Skin epidermis (tissue), 12 donors: ENCODE data around the gene PRTG.
A peak's percentile ranks its signal among the peaks of the same experiment; 100 is the strongest.
"Not testable (repeated sequence)": the region's sequence is repeated elsewhere in the genome, so short reads cannot be mapped to it uniquely, and the experiment has no call there.

Experiments
- H3K27ac ChIP-seq, 21 experiments: fragments of 200-600 bp; sonication (generic) in 11 of 21; one replicate each; pipeline ENCODE4 v1.5.0; 2020; ENCODE audit warnings: mild to moderate bottlenecking in 3 of 21, inconsistent platforms in 2 of 21, moderate library complexity in 2 of 21
- H3K4me3 ChIP-seq, 7 experiments: fragments of 200-600 bp; sonication (generic) in 2 of 7; one replicate each; pipeline ENCODE4 v1.5.0; 2020; ENCODE audit warnings: inconsistent platforms in 2 of 7, mild to moderate bottlenecking in 2 of 7, moderate library complexity in 1 of 7

Gene PRTG, protein sequence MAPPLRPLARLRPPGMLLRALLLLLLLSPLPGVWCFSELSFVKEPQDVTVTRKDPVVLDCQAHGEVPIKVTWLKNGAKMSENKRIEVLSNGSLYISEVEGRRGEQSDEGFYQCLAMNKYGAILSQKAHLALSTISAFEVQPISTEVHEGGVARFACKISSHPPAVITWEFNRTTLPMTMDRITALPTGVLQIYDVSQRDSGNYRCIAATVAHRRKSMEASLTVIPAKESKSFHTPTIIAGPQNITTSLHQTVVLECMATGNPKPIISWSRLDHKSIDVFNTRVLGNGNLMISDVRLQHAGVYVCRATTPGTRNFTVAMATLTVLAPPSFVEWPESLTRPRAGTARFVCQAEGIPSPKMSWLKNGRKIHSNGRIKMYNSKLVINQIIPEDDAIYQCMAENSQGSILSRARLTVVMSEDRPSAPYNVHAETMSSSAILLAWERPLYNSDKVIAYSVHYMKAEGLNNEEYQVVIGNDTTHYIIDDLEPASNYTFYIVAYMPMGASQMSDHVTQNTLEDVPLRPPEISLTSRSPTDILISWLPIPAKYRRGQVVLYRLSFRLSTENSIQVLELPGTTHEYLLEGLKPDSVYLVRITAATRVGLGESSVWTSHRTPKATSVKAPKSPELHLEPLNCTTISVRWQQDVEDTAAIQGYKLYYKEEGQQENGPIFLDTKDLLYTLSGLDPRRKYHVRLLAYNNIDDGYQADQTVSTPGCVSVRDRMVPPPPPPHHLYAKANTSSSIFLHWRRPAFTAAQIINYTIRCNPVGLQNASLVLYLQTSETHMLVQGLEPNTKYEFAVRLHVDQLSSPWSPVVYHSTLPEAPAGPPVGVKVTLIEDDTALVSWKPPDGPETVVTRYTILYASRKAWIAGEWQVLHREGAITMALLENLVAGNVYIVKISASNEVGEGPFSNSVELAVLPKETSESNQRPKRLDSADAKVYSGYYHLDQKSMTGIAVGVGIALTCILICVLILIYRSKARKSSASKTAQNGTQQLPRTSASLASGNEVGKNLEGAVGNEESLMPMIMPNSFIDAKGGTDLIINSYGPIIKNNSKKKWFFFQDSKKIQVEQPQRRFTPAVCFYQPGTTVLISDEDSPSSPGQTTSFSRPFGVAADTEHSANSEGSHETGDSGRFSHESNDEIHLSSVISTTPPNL

DNA sequence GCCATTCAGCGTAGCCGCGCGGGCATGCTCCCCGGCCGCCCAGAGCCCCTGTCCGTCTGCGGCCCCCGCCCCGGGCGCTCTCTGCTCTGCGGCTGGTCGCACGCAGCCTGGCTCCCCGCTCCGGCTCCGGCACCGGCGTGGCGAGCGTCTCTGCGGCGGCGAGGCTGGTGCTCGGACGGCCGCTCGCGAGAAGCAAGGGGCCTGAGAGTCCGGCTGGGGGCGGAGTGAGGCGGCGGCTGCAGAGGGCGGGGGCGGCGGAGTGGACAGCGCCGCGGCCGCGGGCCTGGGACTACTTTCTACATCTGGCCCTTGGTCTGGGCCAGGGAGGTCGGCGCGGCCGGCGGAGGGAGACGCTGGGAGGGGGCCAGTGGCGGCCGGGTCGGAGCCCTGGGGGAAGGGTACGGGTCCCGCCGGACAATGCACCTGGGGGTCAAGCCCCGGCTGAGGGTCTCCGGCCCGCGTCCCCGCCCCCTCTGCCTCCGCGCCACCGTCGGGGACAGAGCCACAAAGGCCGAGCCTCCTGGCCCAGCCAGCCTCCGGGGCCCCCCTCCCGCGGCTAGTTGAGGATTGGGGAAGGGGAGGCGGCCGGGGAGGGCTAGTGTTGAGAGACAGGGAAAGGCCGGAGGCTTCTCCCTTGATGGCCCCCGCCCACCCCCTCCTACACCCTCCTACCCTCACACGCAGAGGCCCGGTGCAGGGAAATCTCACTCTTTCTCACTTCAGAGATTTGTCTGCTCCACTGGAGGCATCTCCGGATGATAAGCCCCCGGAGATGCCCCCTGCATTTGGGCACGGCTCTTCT lies at the start of gene PRTG:
PRTG (minus strand) TSS at position 226 of the 802 bp plus-strand sequence; CDS start at position 5, 221 bp downstream.
- Histone ChIP-seq H3K4me3 (peak within 1 kb of the TSS; percentile 36 to 67 (median 56)), H3K27ac (peak within 1 kb of the TSS in 11 of 21 experiments; percentile 3 to 66 (median 36))

DNA sequence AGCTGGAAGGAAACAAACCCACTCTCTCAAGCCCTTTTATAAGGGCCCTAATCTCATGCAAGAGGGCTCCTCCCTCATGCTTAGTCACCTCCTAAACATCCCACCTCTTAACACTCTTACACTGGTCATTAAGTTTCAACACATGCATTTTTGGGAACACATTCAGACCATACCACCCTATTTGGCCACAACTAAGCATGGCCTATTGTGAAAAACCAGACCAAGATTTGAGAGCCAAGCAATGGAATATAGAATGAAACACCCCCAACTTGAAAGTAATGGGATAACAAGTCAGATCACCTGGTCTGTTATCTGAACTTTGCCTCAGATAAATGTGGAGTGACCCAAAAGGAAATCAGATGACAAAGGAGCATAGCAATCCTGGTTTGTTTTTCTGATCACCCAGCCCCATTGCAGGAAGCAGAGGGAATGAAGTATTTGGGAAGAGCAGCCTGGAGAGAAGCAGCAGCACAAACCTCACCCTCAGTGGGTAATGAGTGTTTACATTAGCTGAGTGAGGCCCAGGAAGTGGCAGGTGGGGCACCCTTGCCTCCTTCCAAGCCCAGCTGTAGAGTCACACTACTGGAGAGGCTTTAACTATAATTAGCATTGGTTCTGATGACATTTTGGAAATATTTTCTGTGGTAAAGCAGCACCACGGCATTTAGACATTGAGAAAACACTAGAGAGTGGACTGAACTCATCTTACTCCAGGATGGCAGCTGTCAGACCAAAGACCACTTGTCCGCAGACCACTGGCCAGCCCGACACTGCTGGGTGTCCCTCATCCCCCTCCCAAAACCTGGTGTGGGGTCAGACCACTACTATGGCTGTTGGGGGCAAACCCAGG lies 48.8 kb upstream of the PRTG start:
- Histone ChIP-seq H3K4me3 (no peak overlapping the region), H3K27ac (no peak overlapping the region)

DNA sequence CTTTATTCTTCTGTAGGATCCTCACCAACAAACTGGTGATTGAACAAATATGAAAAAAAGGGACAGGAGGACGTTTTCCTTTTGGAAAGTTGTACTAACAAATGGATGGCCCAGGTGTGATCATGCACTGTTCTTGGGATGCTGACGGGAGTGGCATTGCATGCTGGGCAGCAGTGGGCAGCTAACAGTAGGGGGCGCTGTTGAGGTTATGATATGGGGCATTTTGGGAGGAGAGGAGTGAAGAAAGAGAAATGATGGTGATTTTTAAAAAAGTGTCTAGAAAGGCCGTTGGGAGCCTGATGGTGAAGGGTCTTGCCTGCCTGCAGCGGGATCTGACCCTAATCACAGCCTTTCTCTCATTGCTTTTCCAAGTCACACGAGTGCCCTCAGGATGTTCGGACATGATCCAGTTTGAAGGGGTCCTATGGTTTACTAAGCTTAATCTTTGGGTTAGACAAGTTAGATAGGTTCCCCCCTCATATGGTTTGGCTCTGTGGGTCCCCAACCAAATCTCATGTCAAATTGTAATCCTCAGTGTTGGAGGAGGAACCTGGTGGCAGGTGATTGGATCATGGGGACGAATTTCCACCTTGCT lies 46.2 kb upstream of the PRTG start:
- Histone ChIP-seq H3K27ac (no peak overlapping the region), H3K4me3 (no peak overlapping the region)

DNA sequence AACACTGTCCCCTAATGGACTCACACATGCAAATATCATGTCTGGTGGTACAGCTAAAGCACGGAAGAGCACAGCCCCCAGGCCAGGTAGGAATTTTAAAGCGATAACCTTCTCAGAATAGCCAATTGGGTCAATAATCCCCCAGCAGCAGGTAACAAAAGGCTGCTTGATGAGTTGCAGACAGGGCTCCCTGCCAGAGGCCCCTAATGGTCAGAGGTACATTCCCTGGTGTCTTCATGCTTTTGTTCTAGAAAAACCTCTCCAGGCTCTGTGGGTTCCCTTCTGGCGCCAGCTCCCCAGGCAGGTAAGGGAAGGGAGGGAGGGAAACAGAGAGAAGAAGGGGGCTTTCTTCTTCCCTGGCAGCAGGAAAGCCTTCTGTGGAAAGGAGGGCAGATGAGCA lies 43.4 kb upstream of the PRTG start:
- no peak overlapping the region for H3K4me3 ChIP-seq

DNA sequence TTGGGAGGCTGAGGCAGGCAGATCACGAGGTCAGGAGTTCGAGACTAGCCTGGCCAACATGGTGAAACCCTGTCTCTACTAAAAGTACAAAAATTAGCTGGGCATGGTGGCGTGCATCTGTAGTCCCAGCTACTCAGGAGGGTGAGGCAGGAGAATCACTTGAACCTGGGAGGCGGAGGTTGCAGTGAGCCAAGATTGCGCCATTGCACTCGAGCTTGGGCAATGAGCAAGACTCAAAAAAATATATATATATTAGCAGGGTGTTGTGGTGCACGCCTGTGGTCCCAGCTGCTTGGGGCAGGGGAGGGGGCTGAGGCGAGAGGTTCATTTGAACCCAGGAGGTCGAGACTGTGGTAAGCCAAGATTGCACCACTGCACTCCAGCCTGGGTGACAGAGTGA lies 42.6 kb upstream of the PRTG start:
- H3K27ac ChIP-seq: not testable (repeated sequence)

More for the DNA sequence above, 43.4 kb upstream of the PRTG start:
- H3K27ac ChIP-seq: no peak overlapping the region

DNA sequence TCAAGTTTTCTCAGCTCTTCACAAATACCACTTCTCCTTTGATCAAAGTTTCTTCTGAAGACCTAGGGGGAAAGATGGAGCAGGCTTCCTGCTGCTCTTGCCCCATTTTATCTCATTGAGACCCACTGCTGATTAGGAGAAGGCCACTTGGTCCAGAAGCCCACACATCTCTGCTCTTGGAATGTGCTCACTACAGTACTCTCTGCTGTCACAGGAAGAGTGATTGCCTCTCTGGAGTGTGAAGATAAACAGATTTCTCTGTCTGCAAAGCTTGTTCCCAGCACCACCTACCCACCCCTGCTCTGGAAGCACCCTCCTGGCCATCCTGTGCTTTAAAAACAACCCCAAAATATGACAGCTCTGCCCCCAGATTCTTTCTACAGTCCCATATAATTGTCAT lies 41.3 kb upstream of the PRTG start:
- H3K4me3 ChIP-seq: no peak overlapping the region
- no peak overlapping the region for H3K27ac ChIP-seq

More for the DNA sequence above, 42.6 kb upstream of the PRTG start:
- H3K4me3 ChIP-seq: not testable (repeated sequence)

DNA sequence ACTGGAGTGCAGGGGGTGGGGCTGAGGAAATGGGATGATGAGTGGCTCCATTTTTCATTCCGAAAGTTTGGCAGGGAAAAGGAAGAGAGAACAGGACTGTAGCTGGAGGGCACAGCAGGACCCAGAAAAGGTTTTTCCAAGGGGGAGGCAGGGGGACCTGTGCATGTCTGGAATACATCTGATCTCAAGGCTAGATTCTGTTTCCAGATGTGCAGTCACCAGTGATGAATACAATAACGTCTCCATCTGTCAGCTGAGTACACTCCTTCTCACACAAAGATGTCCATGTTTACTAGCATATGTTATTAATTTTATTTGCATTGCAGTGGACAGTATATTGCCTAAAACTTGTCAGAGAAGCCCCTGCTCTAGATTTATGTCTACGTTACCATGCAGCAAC lies 39.9 kb upstream of the PRTG start:
- Histone ChIP-seq H3K4me3 (no peak overlapping the region), H3K27ac (no peak overlapping the region)

DNA sequence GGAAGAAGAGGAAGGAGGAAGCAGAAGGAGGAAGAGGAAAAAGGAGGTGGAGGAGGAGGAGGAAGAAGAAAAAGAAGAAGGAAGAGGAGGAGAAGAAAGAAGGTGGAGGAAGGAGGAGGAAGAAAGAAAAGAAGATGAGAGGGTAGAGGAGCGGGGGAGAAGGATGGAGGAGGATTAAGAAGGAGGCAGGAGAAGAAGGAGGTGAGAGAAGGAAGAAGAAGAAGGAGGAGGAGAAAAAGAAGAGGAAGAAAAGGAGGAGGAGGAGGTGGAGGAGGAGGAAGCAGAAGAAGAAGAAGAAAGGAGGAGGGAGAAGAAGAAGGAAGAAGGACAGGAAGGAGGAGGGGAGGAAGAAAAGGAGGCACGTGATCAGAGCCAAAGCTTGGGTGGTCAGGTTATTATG lies 37.3 kb upstream of the PRTG start:
- no peak overlapping the region for H3K27ac ChIP-seq
- H3K4me3 ChIP-seq: no peak overlapping the region

DNA sequence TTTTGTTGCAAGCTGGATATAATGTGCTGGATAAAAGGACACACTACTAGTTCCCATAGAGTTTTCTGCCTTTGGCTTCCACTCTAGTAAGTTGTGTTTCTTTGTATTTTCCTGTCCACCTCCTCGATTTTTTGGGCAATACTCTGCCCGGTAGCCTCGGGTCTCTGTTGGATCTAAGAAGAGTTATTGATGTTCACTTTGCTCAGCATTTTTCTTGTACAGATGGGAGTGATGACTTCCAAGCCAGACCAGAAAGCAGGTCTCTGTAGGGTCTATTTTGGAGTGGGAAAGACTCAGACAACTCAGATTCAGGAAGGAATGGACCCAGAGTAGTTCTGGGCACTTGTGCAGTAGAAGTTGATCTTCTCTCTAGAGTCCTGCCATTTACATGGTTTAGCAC lies 36.0 kb upstream of the PRTG start:
- Histone ChIP-seq H3K4me3 (no peak overlapping the region), H3K27ac (no peak overlapping the region)

DNA sequence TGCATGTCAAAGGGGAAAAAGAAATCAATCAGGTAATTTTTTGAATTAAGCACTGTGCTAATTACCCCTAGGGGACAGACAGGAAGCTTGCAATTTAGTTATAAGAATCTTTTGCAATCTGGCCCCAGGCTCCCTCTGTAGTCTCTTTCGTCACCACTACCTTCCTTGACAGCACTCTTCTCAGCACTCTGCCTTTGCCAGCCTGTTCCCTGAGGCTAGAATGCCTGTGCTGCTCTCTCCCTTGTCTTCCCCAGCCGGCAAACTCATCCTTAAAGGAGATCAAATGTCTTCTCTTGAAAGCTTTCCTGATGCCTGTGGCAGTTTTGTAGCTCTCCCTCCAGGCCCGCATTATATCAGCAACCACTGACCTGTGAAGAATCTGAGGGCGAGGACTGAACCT lies 32.4 kb upstream of the PRTG start:
- Histone ChIP-seq H3K4me3 (no peak overlapping the region), H3K27ac (no peak overlapping the region)

DNA sequence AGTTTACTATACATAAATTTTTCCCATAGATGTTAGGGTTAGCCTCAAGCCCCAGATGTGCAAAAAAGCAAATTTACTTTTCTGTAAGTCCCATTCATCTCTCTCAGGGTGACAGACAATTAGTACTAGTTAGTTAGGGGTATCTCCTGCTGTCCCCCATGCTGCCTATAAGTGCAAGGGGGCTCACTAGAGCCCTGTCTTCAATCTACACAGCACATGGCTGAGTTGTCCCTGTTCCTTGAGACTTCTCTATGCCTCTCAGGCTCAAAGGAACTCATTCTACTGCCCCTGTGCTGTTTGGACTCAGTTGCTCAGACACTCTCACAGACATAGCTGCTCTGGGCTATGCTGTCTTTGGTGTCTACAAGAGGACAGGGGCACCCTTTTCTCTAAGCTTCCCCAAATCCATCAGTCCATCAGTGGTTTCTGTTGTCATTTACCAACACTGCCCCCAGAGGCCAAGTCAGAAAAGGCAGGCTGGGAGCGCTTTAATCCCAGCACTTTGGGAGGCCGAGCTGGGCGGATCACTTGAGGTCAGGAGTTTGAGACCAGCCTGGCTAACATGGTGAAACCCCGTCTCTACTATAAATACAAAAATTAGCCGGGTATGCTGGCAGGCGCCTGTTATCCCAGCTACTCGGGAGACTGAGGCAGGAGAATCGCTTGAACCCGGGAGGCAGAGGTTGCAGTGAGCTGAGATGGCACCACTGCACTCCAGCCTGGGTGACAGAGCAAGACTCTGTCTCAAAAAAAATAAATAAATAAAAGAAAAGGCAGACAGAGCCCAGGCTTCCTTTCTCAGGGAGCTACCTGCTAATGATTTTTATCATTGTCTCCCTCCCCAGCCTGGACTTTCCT lies 31.4 kb upstream of the PRTG start:
- Histone ChIP-seq H3K4me3 (no peak overlapping the region), H3K27ac (no peak overlapping the region)

DNA sequence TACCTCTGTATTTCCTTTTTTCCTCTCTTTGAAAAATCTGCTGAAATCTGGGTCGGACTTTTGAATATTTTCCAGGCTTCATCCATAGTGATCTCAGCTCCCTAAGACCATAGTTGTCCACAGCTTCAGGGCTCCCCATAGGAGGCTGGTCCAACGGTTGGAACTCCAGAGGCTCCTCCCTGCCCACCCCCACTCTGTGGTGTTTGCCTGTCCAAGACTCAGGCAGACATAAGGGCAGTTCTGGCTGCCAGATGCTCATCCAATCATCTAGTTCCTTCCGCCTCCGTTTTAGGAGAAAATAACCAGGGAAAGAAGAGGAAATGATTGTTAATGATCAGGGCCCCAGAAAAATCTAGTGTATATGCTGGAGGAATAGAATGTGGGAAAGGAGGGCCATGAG lies 27.9 kb upstream of the PRTG start:
- no peak overlapping the region for H3K4me3 ChIP-seq
- H3K27ac ChIP-seq: no peak overlapping the region

DNA sequence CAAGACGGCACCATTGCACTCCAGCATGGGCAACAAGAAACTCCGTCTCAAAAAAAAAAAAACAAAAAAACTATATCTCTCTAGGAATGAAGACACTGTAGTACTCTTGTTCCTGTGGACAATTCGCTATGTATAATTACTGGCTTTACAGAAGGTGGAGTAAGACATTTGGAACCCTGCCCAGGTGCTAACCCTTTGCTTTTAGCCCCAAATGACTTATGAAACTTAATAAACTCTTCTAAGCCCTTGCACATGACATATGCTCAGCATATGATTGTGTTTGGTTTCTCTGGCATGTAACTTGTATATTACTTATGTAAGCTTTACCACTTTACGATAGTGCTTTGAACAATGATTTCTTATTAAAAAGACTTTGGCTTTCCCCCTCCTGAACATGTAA lies 27.3 kb upstream of the PRTG start:
- Histone ChIP-seq H3K27ac (no peak overlapping the region), H3K4me3 (no peak overlapping the region)

DNA sequence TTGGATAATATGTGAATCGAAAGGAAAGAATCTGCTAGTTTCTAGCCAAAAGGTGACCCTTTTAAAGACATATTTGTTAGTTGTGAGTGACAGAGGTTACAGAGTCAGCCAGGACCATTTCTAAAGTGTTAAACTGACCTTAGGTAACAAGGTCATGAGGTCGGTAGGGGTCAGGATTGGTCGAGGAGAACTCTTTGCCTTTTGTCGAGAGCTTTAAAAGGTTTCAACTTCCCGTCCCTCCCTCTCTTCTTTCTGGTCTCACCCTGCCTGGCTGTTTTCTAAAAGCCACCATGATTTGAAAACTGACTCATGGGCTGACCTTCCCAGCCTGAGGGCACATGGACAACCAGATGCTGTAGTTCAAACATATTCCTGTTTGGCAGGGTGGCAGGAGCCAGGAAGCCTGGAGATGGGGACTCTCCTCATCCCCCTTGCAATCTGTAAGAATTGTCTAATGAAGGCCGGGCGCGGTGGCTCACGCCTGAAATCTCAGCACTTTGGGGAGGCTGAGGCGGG lies 25.8 kb upstream of the PRTG start:
- H3K4me3 ChIP-seq: no peak overlapping the region
- H3K27ac ChIP-seq: no peak overlapping the region

DNA sequence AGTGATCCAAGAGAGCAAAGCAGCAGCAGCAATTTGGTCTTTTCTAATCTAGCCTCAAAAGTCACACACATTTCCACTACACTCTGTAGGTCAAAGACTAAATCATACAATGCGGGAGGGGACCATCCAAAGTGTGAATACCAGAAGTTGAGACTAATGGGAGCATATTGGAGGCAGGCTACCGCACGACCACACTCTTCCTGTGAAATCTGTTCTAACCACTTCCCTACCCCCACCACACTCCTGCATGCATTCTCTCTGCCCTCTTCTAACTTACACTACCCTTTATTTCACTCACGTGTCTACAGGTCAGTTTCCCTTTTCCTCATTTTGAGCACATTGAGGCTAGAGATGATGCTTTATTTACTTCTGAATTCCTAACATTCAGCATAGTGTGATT lies 23.7 kb upstream of the PRTG start:
- Histone ChIP-seq H3K27ac (no peak overlapping the region), H3K4me3 (no peak overlapping the region)

DNA sequence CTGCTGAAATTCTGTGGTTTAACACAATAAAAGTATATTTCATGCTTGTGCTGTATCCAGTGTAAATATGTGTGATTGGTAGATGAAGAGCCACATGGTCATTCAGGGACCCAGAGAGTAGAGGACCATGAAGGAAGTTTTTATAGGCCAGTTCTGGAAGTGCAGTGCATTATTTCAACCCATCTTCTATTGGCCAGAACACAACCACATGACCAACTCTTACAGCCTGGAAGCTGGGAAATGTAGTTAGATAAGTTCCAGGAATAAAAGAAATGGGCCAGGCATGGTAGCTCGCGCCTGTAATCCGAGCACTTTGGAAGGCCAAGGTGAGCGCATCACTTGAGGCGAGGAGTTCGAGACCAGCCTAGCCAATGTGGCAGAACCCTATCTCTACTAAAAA lies 21.4 kb upstream of the PRTG start:
- Histone ChIP-seq H3K4me3 (no peak overlapping the region), H3K27ac (no peak overlapping the region)

DNA sequence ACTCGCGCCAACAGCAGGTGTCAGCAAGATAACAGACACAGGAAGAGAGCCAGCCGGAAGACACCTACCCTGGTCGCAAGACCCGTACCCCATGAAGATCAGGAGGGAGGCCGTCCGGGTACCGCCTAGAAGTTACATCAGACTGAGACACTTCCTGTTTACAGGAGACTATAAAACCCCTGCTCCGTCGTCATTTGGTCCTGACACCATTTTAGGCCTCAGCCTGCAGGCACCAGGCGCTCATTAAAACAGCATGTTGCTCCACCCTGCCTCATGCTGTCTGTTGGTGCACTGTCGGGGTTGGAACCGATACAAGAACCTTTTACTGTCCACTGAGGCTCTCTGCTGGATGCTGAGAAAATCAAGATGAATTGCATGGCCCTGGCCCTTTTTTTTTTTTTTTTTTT lies 15.6 kb upstream of the PRTG start:
- no peak overlapping the region for H3K4me3 ChIP-seq
- no peak overlapping the region for H3K27ac ChIP-seq
